HG02588 (cell line): ENCODE results near the gene ATE1.
"Not testable (repeated sequence)": the region's sequence is repeated elsewhere in the genome, so short reads cannot be mapped to it uniquely, and the experiment has no call there.

Experiments used
- ATAC-seq: cut with Tn5 transposase; IDR thresholded peaks from one replicate; pipeline ENCODE4 v1.9.1; 2021; ENCODE audit warnings: mild to moderate bottlenecking, moderate library complexity; ENCODE audit not compliant: unreplicated experiment

Gene ATE1

DNA sequence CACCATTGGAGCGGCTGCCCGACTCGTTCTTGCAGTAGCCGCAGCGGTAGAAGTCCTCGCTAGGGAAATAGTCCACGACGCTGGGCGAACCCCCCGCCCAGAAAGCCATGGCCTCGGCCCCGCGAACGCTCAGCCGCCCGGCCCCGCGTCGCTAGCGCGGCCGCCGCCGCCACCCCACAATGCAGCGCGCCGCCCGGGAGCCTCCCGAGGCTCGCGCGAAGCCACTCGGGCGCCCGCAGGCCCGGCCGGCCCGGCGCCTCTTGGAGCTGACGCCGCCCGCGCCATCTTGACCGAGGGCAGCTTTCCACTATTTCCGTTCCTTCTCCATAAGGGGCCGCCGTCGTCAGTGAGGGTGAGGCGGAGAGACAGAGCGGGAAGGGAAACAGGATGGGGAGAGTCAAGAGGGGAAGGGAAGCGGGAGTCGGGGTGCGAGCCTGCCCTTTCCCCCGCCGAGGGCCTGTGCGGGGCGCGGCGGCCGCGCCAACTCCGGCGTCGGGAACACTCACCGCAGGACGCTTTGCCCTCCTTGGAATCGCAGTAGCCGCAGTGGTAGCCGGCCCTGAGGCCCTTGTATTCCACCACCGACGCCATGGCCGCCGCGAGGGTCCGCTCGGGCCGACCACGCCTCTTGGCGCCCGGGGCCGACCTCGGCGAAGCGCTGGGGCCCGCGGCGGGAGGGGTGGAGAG lies at the start of gene ATE1:
ATE1 (minus strand) TSS at position 191 of the 687 bp plus-strand sequence; CDS start at position 109, 82 bp downstream.
- peak; percentile 83 for ATAC-seq

DNA sequence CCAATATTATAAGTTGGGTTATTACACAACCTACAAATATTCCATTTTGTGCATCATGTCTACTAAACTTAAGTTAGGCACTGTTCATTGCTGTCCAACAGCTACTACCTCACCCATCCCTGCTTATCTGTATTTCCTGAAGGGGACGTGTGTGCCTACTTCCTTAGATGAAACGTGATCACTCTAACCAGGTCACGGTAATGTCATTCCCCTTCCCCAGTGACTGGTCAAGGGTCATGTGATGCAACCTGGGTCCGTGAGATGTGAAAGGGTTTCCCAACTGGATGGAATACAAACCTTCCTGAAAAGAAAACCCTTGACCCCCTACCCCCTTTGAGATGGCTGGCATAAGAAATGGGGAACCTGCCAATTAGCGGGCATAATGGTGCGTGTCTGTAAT lies 48.8 kb upstream of the ATE1 start:
- no peak for ATAC-seq

DNA sequence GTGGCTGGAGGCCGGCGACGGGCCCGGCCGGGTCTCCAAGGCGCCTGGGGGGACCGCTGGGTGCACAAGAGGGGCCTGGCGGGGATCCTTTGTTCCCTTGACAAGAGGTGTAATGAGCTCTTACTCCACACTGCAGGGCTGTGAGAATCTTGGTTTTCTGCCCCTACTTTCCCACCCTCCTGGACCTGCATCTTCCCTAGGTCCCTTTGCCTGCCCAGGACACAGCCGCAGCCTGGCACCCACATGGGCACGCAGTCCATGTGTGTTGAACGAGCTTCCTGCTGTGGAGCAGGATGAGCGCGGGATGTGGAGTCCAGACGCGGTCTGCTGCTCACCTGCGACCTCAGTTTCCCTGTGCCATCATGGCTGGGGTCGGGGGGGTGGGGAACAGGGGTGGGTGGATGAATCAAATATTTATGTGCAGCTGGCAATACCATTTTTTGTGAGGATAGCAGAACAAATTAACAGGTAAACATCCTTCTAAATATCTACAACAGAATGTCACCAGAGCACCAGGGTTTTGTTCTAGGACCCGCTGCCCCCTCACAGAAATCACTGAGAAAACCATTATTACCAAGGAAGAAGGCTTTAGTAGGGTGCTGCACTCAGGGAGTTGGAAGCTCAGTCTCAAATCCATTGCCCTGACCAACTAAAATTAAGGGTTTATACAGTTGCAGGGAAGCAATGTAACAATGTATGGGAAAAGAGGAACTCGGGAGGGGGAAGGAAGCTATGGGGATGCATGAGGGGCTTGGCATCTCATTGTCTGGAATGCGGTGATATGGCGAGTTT lies 47.7 kb upstream of the ATE1 start:
- ATAC-seq = no peak

DNA sequence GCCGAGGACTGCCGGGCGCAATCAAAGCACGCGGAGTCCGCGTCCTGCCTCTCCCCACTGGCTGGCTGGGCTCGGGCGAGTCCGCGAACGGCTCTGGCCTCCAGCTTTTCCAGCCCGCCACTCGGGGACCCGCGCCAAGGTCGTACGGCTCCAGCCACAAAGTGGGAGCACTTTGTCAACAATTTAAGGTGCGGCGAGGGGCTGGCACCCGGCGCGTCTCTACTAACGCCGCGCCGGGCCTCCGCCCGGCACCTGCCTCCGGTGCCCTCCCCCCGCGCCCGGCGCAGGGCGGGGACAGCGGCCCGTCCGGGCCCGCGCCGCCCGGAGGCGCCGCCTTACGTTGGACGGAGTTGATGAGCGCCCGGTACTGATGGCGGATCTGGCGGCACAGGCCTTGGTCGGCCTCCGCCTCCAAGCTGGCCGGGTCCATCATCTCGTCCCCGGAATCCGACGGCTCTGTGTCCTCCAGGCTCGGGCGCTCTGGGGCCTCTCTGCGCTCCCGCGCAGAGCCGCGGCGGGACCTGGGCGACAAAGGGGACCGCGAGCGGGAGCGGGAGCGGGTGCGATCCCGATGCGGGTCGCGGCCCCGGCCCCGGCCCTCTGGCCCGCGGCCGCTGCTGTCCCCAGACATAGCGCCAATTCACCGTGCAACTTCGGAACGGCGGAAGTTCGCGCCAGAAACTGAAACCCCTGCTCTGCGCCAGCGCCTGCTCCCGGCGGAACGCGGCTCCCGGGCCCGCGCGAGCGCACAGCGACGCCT lies 46.9 kb upstream of the ATE1 start, which contains the start of gene NSMCE4A:
NSMCE4A (minus strand) TSS at position 683 of the 760 bp plus-strand sequence; CDS start at position 631, 52 bp downstream.
- peak; percentile 87 for ATAC-seq

DNA sequence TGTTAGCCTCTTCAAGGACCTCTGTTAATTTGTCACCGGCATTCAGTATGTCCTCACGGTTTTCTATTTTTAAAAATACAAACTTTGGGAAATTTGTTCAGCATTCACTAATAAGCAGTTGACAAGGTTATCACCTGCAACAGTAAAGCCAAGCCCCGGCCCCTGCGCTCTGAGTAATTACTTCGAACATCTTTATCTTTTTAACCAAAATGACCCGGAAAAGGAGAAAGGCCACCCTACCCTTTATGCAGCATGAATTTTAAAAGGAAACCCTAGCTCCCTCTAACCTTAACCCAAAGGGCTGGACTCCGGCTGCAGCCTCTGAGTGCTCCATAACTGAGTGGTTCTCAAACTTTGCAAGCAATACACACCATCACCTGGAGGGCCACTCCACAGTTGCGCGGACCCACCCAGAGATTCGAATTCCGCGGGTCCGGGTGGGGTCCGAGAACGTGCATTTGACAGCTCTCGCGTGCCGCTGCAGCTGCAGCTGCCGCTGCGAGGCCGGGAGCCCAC lies 46.2 kb upstream of the ATE1 start:
- peak; percentile 21 for ATAC-seq

DNA sequence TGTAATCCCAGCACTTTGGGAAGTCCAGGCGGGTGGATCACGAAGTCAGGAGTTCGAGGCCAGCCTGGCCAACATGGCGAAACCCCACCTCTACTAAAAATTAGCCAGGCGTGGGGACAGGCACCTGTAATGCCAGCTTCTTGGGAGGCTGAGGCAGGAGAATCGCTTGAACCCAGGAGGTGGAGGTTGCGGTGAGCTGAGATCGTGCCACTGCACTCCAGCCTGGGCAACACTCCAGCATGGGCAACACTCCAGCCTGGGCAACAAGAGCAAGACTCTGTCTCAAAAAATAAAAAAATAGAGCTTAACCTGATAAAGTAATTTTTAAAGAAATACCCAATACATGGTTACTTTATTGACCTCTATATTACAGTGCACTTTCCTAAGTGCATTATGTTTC lies 41.3 kb upstream of the ATE1 start:
- not testable (repeated sequence) for ATAC-seq

DNA sequence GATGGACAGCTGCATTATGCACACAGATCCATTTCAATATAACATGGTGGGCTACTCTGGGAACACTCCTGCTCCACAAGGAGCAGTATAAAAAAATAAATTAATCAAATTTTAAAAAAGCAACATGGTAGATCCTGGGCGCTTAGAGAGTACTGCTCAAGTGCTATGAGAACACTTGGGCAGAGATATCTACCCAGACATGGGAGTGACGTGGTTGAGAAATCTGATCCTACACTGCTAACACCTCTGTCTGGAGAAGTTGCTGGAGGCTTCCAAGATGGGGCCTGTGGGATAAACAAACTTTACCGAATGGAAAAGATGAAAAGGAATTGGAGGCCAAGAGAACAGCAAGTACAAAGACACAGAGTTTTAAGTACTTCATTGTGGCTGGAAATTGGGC lies 38.2 kb upstream of the ATE1 start:
- ATAC-seq = no peak

DNA sequence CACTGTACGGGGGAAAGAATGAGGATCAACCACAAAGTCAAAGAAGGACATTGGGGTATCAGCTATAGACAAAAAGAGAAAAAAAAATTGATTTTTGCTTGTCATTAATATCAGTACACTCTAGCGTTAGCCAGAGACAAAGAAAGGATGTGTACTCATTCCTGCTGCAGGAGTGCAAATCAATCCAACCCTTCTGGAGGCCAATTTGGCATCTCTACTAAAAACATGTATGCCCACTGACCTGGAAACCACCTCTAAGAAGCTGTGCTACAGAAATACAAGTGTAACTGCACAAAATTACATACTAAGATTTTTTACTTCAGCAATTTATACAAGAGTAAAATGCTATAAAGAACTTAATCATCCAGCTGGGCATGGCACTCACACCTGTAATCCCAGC lies 33.6 kb upstream of the ATE1 start:
- ATAC-seq = no peak

DNA sequence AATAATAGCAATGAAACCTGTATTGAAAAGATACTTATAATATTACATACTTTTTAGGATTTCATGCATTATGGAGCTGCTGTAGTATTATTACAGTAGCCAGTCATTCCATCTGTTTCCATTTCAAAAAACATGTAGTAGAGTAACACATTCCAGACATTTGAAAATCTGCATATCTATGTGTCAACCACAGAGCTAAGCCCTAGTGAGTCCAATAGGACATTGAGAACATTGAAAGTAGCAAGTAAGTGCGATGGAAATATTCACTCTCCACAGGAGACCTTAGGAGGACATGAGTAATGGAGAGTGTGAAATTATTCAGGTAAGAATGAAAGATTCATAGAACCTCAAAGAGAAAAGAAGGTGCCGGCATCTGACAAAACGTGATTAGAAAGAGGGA lies 31.8 kb upstream of the ATE1 start:
- no peak for ATAC-seq

DNA sequence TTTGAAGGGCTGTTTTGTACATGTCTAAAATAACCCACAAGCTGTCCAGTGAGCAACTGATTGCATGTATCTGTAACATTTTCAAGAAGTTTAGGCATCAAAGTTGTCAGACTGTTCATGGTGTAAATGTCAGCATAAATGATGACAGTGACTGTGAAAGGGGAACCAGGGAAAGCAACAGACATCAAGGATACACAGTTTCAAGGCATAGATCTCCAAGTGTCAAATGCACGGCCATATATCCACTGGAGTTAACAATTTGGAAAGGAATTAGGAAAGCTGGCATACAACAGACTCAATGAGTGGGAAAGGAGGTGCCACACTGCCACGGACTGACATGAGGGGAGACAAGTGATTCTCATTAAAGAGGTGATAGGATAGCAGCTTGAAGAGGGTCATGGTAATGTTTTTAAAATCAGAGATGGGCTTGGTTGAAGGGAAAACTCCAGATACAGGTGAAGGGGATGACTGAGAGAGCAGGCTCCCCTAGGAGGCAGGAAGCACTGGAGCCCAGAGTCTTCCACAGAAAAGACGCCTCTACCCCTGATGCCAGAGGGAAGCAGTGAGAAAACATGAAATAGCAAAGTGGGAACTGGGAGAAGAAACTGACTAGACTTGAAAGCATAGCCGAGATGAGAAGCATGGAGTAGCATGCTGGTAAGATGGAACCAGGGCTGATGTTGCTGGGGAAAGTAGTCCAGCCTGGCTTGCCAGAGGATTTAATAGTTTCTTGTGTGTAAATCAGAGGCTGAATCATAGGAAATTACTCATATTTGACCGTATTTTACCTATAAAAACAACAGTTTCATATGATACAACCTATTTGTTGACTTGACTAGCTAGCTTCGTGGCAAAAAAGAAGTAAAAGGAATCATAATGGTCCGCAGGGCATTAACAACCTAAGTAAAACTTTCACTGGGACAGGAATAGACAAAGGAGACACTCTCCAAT lies 28.6 kb upstream of the ATE1 start:
- ATAC-seq = no peak

DNA sequence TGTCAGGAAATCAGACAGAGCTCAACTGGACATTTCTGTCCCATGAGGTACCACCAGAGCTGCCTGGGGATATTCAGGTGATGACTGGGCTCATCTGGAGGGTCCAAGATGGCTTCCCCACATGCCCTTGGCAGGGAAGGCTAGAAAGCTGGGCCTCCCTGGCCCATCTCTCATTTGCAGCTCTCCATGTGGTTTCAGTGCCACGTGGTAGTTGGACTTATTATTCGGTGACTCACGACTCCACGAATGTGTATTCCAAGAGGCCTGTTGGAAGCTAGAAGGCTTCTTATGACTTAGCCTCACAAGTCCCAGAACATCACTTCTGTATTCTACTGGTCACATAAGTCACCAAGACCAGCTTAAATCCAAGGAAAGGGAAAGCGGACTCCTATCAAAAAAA lies 24.4 kb upstream of the ATE1 start:
- ATAC-seq = no peak

DNA sequence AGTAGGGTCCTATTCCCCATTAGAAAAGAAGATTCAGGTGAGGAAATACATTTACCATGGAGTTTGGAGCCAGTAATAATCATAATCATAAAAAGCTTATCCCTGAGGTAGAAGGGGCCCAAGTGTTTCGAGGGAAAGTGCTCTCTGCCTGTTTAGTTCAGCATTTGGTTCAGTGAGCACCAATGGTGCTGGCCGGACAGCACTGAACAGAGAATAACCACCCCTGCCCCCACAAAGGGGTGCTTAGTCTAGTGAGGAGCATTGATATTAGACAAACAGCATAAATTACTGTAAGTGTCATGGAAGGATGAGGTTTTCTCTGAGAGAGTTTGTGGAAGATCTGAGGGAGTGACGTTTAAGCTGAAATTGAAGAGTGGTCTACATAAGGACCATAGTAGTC lies 21.6 kb upstream of the ATE1 start:
- no peak for ATAC-seq

DNA sequence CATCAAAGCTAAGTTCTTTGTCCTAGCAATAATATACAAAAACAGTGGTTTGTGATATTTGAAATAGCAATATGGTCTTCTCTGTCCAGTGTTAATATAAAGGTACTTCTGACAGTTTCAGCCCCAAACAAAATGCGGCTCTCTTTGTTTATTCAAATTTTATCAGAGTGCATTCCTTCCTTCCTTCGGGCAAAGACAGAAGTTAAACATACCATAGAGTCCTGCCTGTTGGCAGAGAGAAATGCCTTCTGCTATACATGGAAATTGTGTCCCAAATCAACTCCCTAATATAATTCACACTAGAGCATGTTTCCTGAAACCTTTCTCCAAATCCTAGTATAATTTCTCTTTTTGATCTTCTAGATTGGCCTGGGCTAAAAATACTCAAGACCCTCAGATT lies 21.2 kb upstream of the ATE1 start:
- no peak for ATAC-seq

DNA sequence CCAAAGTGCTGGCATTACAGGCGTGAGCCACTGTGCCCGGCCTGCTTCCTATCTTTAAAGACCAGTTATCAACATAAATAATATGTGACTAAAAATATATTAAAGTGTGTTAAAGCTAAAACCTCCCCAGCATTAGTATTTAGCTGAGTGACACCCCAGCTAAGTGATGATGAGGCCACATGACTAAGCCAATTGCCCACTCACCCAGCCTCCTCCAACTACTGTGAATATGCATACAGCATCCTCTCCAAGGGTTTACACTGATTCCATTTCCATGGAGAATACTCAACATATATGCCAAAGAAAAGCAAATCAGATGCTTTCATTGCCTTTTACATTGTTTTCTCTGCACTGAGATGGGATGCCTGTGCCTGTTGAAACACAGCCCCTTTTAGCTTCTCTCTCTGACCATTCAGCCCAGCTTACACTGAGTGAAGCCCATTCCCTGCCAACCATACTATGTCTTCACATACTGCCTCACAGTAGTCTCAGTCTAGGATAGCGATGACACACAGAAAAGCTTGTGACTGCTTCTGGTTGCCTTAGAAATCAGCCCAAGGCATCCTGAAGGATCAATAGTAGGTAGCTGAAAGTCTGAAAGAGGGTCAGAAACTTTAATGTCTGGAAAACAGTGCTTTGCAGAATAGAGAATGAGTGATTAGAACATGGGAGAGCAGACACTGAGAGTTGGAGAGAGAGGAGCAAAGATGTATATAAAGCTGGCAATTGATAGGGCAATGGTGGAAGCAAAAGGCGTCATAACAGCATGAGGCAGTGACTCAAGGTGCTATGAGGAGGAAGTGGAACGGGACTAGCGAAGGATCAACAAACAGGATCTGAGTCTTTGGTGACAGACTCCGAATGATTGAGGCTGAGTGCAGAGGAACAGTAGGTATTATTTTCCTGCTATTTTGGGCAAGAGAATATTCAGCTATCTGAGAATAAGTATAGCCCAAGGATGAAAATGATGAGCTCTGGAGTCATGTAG lies 19.8 kb upstream of the ATE1 start:
- ATAC-seq = no peak

DNA sequence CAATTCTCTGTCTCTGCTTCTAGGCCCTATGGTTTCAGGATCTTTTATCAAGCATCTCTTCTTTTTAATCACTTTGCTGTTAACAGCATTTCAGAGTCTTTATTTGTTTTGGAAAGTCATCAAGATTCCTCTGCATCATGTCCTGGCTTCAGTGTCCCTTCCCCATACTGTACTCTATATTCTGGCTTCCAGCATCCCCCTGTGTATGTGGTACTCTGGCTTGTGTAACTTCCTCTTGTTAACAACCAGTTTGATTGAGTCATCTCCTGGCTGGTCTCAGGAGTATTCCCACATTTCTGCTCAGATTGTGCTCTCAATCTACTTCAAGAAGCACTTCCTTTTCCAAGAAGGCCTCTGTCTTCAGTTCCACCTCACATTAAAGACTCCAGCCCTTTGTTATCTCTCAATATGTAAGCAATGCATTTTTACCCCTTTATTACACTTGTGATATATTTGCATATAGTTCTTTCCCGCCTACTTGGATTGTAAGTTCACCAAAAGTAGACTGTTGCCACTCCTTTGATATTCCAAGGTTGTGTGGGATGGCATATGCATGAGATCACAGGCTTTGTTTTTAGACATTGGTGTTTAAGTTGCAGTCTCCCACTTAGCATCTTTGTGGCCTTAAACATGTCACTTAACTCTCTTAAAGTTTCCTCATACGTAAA lies 15.1 kb upstream of the ATE1 start:
- no peak for ATAC-seq

DNA sequence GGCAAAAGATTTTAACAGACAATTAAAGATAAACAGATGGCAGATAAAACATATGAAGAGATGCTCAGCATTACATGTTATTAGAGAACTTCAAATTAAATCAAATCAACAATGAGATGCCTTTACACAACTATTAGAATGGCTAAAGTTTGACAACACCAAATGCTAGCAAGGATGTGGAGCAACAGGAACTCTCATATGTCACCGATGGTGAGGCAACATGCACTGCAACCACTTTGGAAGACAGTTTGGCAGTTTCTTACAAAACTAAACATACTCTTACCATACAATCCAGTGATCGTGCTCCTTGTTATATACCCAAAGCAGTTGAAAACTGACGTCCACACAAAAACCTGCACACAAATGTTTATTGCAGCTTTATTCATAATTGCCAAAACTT lies 13.7 kb upstream of the ATE1 start:
- no peak for ATAC-seq

DNA sequence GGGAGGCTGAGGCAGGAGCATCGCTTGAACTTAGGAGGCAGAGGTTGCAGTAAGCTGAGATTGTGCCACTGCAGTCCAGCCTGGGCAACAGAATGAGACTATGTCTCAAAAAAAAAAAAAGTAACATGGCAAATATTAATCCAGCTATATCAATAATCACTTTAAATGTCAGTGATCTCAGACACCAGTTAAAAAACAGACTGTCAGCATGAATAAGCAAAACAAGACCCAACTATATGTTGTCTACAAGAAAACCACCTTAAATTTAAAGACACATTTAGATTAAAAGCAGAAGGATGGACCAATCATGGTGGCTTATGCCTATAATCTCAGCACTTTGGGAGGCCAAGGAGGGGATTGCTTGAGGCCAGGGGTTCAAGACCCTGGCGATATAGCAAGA lies 8.5 kb upstream of the ATE1 start:
- no peak for ATAC-seq

DNA sequence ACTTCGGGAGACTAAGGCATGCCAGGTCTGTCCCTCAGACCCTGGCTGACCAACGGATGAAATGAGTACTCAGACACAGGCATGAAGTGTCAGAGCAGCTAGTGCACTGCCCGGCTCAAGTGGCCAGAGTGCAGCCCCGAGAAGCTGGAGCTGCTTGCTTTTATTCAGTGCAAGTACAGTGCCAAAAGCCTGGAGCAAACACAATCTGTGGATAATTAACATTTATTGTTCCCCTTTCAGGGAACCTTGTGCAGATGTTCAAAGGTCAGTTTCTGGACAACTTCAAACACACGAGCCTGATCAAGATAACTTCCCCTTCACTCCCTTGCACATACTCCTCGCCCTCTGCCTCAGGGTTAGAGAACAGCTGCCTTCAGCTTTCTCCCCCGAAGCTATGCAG lies 7.9 kb upstream of the ATE1 start:
- no peak for ATAC-seq
